BJ (cell line): ENCODE results near the gene TBKBP1. TPM values are rescaled to one million over a fixed set of nuclear protein-coding genes. Genes with fewer than 3 reads are reported as not detected.

Experiments
- CTCF ChIA-PET: fragments of 350-600 bp; formaldehyde crosslinking; extraction: SDS; loops from one replicate; lab custom pipeline; 2021; ENCODE audit warnings: antibody characterized with exemption, inconsistent platforms; lab: Yijun Ruan, JAX
- POLR2A ChIA-PET: fragments of 300-600 bp; sonication (Branson Sonifier 250); formaldehyde crosslinking; extraction: SDS; loops from one replicate; lab custom pipeline; 2021; ENCODE audit warnings: antibody characterized with exemption; lab: Charles Lee
- DNase-seq: peaks from one replicate; pipeline ENCODE4 v3.0.0-alpha.2; 2011; ENCODE audit warnings: low read depth
- H3K27me3 ChIP-seq: 2 replicates; pipeline ENCODE4 v1.6.0; 2011; ENCODE audit warnings: low read length; ENCODE audit not compliant: control insufficient read depth, insufficient read depth
- H3K36me3 ChIP-seq: 2 replicates; pipeline ENCODE4 v1.5.1; 2011; ENCODE audit warnings: low read length; ENCODE audit not compliant: control insufficient read depth, insufficient read depth
- H3K4me3 ChIP-seq: 2 replicates; pipeline ENCODE4 v1.5.1; 2011; ENCODE audit warnings: low read depth, mild to moderate bottlenecking, control low read depth, low read length
- CTCF ChIP-seq: IDR thresholded peaks from 2 replicates; pipeline ENCODE4 v1.5.1; 2011; ENCODE audit warnings: low read depth, mild to moderate bottlenecking, control low read depth, inconsistent platforms, low read length, moderate library complexity; ENCODE audit not compliant: insufficient read depth
- polyA plus RNA-seq: library from polyadenylated mRNA; depleted of rRNA; stranded (reverse); fragments of >200 nt; gene quantifications from 2 replicates; pipeline ENCODE4 v1.2.3, GENCODE V29; 2011

The TBKBP1 gene
- polyA plus RNA-seq, 1 experiment: 7.3 TPM

- ChIA-PET CTCF (interaction anchor here (0.7 to 3.5 kb wide), 5 partner anchors 13 to 36 kb away, joined by 3 to 24 read pairs (median 3); no protein-coding TSS in a partner anchor), POLR2A (interaction anchor here (0.6 to 1.0 kb wide), 4 partner anchors 15 to 1893 kb away, joined by 5 to 13 read pairs (median 6); no protein-coding TSS in a partner anchor)
- peak; percentile 76 for DNase-seq
- Histone ChIP-seq H3K27me3 (no peaks in the 10 kb centered on the region), H3K4me3 (peak overlapping the region; percentile 94), H3K36me3 (peaks cover 7% of the 10 kb centered on the region)
- TF ChIP-seq CTCF: no peak
These were observed 43.1 kb upstream of the TBKBP1 start for GRCh38 chr17:47650525-47651522.

GRCh38 chr17:47651704-47652103, 42.3 kb upstream of the TBKBP1 start:
- DNase-seq: no peak
- no peak for TF ChIP-seq CTCF
- ChIA-PET POLR2A (interaction anchor here (0.6 kb wide), 1 partner anchor 1892 kb away, joined by 5 read pairs; no protein-coding TSS in a partner anchor), CTCF (interaction anchor here (1.2 to 3.5 kb wide), 3 partner anchors 13 to 33 kb away, joined by 3 to 24 read pairs (median 11); no protein-coding TSS in a partner anchor)
- H3K4me3 ChIP-seq: no peak overlapping the region
- no peaks in the 10 kb centered on the region for H3K27me3 ChIP-seq
- H3K36me3 ChIP-seq: peaks cover 11% of the 10 kb centered on the region

DNA sequence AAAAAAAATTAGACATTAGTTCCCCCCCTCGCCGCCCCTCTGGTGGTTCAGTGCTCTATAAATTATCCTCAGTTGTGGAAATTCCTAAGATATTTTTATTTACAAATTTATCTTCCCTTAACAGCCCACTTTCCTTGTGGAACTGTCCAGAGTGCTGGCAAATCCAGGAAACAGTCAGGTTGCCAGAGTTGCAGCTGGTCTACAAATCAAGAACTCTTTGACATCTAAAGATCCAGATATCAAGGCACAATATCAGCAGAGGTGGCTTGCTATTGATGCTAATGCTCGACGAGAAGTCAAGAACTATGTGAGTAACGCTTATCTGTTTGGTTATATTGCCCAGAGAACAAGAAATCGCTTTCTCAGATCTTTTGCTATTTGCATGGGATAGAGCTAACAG, 41.4 kb upstream of the TBKBP1 start:
- Histone ChIP-seq H3K27me3 (no peaks in the 10 kb centered on the region), H3K4me3 (no peak overlapping the region), H3K36me3 (peaks cover 14% of the 10 kb centered on the region)
- CTCF ChIA-PET: interaction anchor here (1.1 to 5.4 kb wide), 3 partner anchors 12 to 34 kb away, joined by 4 to 29 read pairs (median 4); no protein-coding TSS in a partner anchor
- TF ChIP-seq CTCF: no peak
- no peak for DNase-seq
- POLR2A ChIA-PET: no interaction called here

GRCh38 chr17:47653442-47653841, 40.5 kb upstream of the TBKBP1 start:
- no peak for TF ChIP-seq CTCF
- Histone ChIP-seq H3K27me3 (no peaks in the 10 kb centered on the region), H3K36me3 (peaks cover 18% of the 10 kb centered on the region), H3K4me3 (no peak overlapping the region)
- CTCF ChIA-PET: interaction anchor here (1.2 to 5.4 kb wide), 2 partner anchors 11 to 20 kb away, joined by 4 to 29 read pairs; no protein-coding TSS in a partner anchor
- POLR2A ChIA-PET: no interaction called here
- no peak for DNase-seq

GRCh38 chr17:47654991-47655390, 39.0 kb upstream of the TBKBP1 start:
- Histone ChIP-seq H3K36me3 (peaks cover 20% of the 10 kb centered on the region), H3K27me3 (no peaks in the 10 kb centered on the region), H3K4me3 (no peak overlapping the region)
- no peak for TF ChIP-seq CTCF
- no peak for DNase-seq
- POLR2A ChIA-PET: no interaction called here
- CTCF ChIA-PET: interaction anchor here (5.4 kb wide), 1 partner anchor 10 kb away, joined by 29 read pairs; no protein-coding TSS in a partner anchor
